Thoracic aorta (tissue), 2 donors: ENCODE data around the gene TMEM247. TPM values are rescaled to one million over a fixed set of nuclear protein-coding genes. Genes with fewer than 3 reads are reported as not detected.
A peak's percentile ranks its signal among the peaks of the same experiment; 100 is the strongest.

Experiments used
- ATAC-seq: fragments of 150-250 bp; one replicate; pipeline ENCODE4 v1.8.0; 2017; ENCODE audit warnings: low read depth; ENCODE audit not compliant: insufficient number of reproducible peaks, low FRiP score
- DNase-seq: peaks from one replicate; pipeline ENCODE4 v3.0.0-alpha.2; 2020; ENCODE audit warnings: low spot score
- H3K27ac ChIP-seq, 2 donors: fragments of 200-600 bp; sonication (generic); 1 replicate in 1 of 2; 2 replicates in 1 of 2; pipeline ENCODE4 v1.5.1; 2016; ENCODE audit warnings: mild to moderate bottlenecking in 2 of 2, moderate library complexity in 2 of 2
- H3K27me3 ChIP-seq: fragments of 200-600 bp; sonication (generic); replicated peaks from 2 replicates; pipeline ENCODE4 v1.6.0; 2016; ENCODE audit warnings: mild to moderate bottlenecking; ENCODE audit not compliant: insufficient read depth
- H3K36me3 ChIP-seq: fragments of 200-600 bp; sonication (generic); one replicate; pipeline ENCODE4 v1.5.1; 2016
- H3K4me1 ChIP-seq, 2 donors: fragments of 200-600 bp; sonication (generic); 1 replicate in 1 of 2; 2 replicates in 1 of 2; pipeline versions ENCODE4 v1.5.1 to v1.6.0; 2016; ENCODE audit warnings: low read depth in 2 of 2, mild to moderate bottlenecking in 1 of 2; ENCODE audit not compliant: control insufficient read depth in 1 of 2
- H3K4me3 ChIP-seq: fragments of 200-600 bp; sonication (generic); 2 replicates; pipeline ENCODE4 v1.5.1; 2016; ENCODE audit warnings: mild to moderate bottlenecking
- H3K9me3 ChIP-seq: fragments of 200-600 bp; sonication (generic); 2 replicates; pipeline ENCODE4 v1.5.1; 2016
- CTCF ChIP-seq: fragments of 200-600 bp; sonication (generic); IDR thresholded peaks from one replicate; pipeline ENCODE4 v1.5.1; 2019; ENCODE audit warnings: antibody characterized with exemption
- total RNA-seq, 2 donors: library from RNA; depleted of rRNA; stranded (reverse); fragments of >200 nt; gene quantifications; one replicate each; pipeline versions ENCODE4 v1.1.0 to v1.2.3, GENCODE V29; 2016

Gene TMEM247
- total RNA-seq, 2 donors from 2014 or later, result not detected

- no peak for TF ChIP-seq CTCF
- Histone ChIP-seq H3K4me1 (peaks cover 0 to 6% of the 10 kb centered on the region in 2 donors), H3K36me3 (no peaks in the 10 kb centered on the region), H3K9me3 (no peaks in the 10 kb centered on the region), H3K27ac (peak overlapping the region; percentile 70 to 77), H3K4me3 (peak overlapping the region; percentile 68), H3K27me3 (no peaks in the 10 kb centered on the region)
- DNase-seq (no peak), ATAC-seq (no peak)
Observed at GRCh38 chr2:46499392-46499785, 20.0 kb downstream of the TMEM247 start.

- H3K9me3 ChIP-seq, result no peaks in the 10 kb centered on the region
- DNase-seq (no peak), ATAC-seq (no peak)
- H3K27me3 ChIP-seq, result no peaks in the 10 kb centered on the region
- no peaks in the 10 kb centered on the region for H3K36me3 ChIP-seq
- peak overlapping the region; percentile 68 for H3K4me3 ChIP-seq
- H3K4me1 ChIP-seq, result peaks cover 0 to 6% of the 10 kb centered on the region in 2 donors
- no peak for TF ChIP-seq CTCF
- no peak overlapping the region for H3K27ac ChIP-seq
Observed at GRCh38 chr2:46500801-46501200, 21.4 kb downstream of the TMEM247 start.

GRCh38 chr2:46502291-46502885, 23.0 kb downstream of the TMEM247 start:
- ATAC-seq (no peak), DNase-seq (no peak)
- H3K4me1 ChIP-seq, result peaks cover 0 to 6% of the 10 kb centered on the region in 2 donors

GRCh38 chr2:46503686-46504085, 24.3 kb downstream of the TMEM247 start:
- TF ChIP-seq CTCF, result no peak
- Histone ChIP-seq H3K4me1 (peaks cover 0 to 6% of the 10 kb centered on the region in 2 donors), H3K9me3 (no peaks in the 10 kb centered on the region), H3K27ac (no peak overlapping the region), H3K4me3 (no peak overlapping the region), H3K36me3 (no peaks in the 10 kb centered on the region), H3K27me3 (no peaks in the 10 kb centered on the region)
- no peak for DNase-seq
- no peak for ATAC-seq

More at GRCh38 chr2:46502291-46502885, 23.0 kb downstream of the TMEM247 start:
- Histone ChIP-seq H3K36me3 (no peaks in the 10 kb centered on the region), H3K27me3 (no peaks in the 10 kb centered on the region), H3K27ac (no peak overlapping the region), H3K4me3 (no peak overlapping the region), H3K9me3 (no peaks in the 10 kb centered on the region)
- TF ChIP-seq CTCF, result no peak

- ATAC-seq (no peak), DNase-seq (no peak)
- no peaks in the 10 kb centered on the region for H3K27me3 ChIP-seq
- no peak overlapping the region for H3K27ac ChIP-seq
- H3K4me3 ChIP-seq, result no peak overlapping the region
- peaks cover 0 to 4% of the 10 kb centered on the region in 2 donors for H3K4me1 ChIP-seq
- H3K9me3 ChIP-seq, result no peaks in the 10 kb centered on the region
- no peak for TF ChIP-seq CTCF
- H3K36me3 ChIP-seq, result no peaks in the 10 kb centered on the region
Observed at GRCh38 chr2:46504221-46504620, 24.9 kb downstream of the TMEM247 start.
